GM12865 (cell line): Measurements from ENCODE around the gene DDX11.
"Not testable (repeated sequence)": the region's sequence is repeated elsewhere in the genome, so short reads cannot be mapped to it uniquely, and the experiment has no call there.

Experiments used
- DNase-seq: peaks from one replicate; pipeline ENCODE4 v3.0.0; 2010; ENCODE audit warnings: low read depth
- H3K4me3 ChIP-seq: 2 replicates; pipeline ENCODE4 v1.5.1; 2011; ENCODE audit warnings: mild to moderate bottlenecking, low read depth, low read length, control low read depth
- TF ChIP-seq, protein P1 (sequence below): IDR thresholded peaks from 2 replicates; pipeline ENCODE4 v1.5.1; 2011; ENCODE audit warnings: low read length, control low read depth, low read depth, inconsistent platforms; ENCODE audit not compliant: insufficient read depth; ENCODE audit errors: missing control alignments

The DDX11 gene

DNA sequence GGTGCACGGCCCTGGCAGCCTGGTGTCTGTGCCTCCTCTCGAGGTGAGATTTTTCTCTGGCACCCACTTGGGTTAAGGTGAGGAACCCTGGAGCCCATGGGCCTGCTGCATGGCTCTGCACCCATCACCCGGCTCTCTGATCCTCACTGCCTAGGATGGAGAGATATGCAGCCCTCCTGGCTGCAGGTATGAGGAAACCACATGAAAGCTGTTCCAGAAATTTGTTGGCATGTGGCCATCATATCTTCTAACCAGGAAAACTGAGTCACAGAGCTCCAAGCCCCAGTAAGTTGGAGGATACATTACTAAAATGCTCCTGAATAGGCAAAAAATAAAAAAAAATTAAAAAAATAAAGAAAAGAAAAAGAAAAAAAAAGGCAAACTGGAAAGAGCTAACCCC, 39.3 kb upstream of the DDX11 start:
- no peak for DNase-seq
- TF ChIP-seq, protein P1, sequence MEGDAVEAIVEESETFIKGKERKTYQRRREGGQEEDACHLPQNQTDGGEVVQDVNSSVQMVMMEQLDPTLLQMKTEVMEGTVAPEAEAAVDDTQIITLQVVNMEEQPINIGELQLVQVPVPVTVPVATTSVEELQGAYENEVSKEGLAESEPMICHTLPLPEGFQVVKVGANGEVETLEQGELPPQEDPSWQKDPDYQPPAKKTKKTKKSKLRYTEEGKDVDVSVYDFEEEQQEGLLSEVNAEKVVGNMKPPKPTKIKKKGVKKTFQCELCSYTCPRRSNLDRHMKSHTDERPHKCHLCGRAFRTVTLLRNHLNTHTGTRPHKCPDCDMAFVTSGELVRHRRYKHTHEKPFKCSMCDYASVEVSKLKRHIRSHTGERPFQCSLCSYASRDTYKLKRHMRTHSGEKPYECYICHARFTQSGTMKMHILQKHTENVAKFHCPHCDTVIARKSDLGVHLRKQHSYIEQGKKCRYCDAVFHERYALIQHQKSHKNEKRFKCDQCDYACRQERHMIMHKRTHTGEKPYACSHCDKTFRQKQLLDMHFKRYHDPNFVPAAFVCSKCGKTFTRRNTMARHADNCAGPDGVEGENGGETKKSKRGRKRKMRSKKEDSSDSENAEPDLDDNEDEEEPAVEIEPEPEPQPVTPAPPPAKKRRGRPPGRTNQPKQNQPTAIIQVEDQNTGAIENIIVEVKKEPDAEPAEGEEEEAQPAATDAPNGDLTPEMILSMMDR: no peak
- no peak overlapping the region for H3K4me3 ChIP-seq

DNA sequence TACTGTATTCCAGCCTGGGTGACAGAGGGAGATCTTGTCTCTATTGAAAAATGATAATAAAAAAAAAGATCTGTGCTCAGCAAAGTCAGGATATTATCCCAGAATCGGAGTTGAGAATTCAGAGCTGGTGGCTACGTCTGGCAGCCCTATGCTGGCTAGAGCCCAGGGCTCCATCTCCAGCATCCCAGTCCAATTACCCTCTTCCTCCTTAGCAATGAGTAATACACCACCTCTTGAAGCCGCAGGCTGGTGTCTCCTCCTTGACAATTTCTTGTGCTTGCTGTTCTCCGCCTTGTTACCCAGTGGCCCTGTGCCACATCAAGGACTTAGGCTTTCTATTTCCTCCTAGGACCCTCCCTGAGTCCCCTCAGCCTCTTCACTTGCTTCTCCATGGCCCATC, 38.4 kb upstream of the DDX11 start:
- no peak overlapping the region for H3K4me3 ChIP-seq
- TF ChIP-seq, protein P1: no peak
- no peak for DNase-seq

DNA sequence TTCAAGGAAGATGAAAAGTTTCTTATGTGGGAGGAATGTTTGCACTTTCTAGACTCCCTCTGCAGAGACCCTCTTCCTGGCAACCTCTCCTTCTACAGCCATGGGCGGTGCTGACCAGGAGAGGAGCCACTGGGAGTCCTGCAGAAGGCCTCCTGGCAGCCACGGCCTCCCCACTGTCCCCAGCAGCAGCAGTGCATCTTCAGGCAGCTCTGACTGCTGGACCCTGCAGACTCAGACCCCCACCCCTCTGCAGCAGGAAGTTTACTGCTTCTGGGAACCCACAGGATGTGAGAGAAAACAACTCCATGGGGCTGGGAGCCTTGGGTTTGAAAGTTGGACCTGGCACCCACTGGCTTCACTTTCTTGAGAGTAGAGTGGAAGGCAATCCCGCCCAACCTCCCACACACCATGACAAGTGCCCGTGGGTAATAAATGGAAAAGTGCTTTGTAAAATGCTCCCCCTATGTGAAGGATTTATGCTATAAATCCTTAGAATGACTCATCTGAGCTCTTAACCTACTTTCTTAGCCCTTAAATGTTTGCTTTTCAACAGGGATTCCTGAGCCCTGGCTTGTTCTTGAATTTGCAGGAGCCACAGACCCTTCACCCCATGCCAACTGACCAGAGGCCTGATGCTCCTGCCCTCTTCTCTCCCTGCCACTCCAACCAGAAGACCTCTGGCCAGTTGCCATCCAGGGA, 37.5 kb upstream of the DDX11 start:
- TF ChIP-seq, protein P1: no peak
- no peak for DNase-seq

DNA sequence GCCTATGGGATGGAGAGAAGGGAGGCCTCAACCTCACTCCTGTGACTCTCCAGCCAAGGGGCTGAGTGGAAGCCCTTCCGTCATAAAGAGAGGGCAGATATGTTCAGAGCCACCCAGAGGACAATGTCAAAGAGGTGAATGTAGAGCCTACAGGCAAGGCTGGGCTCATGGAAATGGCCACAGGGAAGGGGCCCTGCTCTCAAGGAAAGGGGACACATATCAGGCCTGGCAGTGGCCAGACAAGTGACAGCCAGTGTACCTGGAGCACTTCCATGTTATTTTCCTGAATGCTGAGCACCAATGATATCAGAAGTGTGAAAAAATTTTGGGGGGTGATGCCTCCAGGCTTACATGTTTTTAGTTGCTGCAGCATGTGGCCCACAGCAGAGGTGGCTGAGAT, 36.6 kb upstream of the DDX11 start:
- no peak for DNase-seq
- TF ChIP-seq, protein P1: no peak
- no peak overlapping the region for H3K4me3 ChIP-seq

More for the DNA sequence above, 37.5 kb upstream of the DDX11 start:
- H3K4me3 ChIP-seq: no peak overlapping the region

DNA sequence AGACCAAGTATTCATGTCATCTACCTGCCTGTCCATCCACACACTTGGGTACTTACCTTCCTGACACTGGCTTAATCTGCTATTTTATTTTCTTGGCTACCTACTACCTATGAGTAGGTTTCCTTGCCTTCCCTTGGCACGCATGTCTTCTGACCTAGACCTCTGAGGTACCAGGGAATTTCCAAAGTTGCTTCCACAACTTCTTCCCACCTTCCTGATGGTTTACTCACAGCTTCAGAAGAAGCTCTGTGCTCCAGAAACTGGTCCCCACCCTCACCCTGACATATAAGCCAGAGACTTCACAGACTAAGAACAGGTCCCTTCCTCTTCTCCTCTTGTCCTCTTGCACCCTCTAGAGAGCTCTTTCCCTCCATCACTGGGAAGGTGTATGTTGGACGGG, 35.7 kb upstream of the DDX11 start:
- H3K4me3 ChIP-seq: no peak overlapping the region
- DNase-seq: no peak
- TF ChIP-seq, protein P1: no peak

DNA sequence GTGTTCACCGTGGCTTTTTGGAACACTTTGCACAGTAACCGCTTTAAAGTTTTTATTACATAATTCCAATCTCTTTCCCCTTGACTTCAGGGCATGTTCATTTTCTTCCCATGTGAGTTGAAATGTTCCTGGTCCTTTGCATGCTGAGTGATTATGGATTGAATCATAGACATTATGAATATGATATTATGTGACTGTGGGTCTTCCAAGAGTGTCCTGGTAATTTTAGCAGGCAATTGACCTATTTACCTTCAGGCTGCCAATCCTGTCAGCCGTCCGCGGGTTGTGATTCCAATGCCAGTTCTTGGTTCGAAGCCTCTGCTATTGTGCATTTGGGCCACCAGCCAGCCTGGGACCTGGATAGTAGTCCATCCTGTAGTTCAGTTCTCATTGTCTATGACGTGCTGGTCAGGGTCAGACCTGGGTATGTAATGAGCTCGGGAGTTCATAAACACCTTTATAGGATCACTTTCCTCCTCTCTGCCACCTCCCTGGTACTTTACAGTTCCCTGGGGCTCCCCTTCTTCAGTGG, 32.6 kb upstream of the DDX11 start:
- no peak overlapping the region for H3K4me3 ChIP-seq
- DNase-seq: no peak
- TF ChIP-seq, protein P1: no peak

DNA sequence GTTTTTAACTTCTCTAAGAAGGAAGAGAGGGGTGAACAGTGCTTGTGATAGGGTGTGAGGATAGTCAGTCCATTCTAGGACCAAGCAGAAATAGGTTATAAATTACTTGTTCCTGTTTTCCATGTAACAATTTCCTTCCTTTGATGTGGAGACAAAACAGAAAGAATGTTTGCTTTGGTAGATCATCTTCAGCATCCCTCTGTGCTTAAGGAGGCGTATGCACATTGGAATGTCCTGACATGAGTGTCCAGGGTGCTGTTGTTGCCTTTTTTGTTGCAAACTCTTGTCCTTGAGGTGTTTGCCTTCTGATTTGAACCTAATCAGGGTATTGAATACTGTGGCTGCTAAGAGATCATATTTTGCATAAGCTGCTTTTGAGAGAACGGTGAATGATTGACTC, 23.5 kb upstream of the DDX11 start:
- not testable (repeated sequence) for H3K4me3 ChIP-seq, DNase-seq

DNA sequence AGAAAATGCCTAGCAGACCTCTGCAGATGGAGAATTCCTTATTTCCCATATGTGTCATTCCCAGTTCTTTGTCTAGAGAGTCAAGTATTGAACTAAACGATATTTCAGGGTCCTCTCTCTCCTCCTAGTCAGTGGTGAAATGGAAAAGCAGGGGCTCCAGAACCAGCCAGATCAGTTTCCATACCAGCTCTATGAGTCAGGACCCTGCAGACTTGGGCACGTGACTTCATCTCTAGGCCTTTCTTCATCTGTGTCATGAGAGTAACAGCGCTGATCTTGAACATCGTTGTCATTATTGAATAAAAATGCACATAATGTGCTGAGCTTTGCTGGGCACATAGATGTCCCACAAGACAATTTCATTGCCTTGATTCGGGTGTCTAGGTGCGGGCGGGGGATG, 23.1 kb upstream of the DDX11 start:
- DNase-seq: not testable (repeated sequence)

DNA sequence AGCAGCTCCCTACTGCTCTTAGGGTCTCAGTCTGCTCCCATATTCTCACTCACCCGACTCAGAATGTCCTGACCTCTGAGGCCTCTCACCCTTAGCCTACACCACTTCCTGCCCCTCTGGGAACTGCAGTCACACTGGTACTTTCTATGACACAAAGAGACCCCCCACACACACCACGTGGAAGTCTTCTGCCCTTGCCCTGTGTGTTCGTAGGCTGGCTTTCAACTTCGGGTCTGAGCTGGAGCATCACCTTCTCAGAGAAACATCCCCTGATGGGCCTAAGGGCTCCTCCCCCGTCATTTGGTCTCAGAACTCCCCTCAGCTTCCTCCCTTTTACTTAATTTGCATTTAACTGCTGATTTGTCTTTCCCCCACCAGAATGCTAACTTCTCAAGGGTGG, 22.0 kb upstream of the DDX11 start:
- DNase-seq: peak; percentile 56
- H3K4me3 ChIP-seq: not testable (repeated sequence)

More for the DNA sequence above, 23.1 kb upstream of the DDX11 start:
- not testable (repeated sequence) for H3K4me3 ChIP-seq

DNA sequence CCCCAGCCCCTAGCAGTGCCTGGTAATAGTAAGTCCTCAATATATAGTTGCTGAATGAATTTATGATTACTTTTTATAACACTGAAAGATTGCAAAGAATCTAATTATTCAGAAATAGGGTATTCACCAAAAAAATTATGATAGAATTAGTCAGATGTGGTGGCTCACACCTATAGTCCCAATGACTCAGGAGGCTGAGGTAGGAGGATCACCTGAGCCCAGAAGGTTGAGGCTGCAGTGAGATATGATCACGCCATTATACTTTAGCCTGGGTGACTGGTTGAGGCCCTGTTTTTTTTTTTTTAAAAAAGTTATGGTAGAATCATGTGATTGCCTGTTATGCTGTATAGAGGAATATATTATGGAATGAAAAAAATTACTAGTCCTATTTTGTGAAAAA, 21.5 kb upstream of the DDX11 start:
- not testable (repeated sequence) for DNase-seq, H3K4me3 ChIP-seq

DNA sequence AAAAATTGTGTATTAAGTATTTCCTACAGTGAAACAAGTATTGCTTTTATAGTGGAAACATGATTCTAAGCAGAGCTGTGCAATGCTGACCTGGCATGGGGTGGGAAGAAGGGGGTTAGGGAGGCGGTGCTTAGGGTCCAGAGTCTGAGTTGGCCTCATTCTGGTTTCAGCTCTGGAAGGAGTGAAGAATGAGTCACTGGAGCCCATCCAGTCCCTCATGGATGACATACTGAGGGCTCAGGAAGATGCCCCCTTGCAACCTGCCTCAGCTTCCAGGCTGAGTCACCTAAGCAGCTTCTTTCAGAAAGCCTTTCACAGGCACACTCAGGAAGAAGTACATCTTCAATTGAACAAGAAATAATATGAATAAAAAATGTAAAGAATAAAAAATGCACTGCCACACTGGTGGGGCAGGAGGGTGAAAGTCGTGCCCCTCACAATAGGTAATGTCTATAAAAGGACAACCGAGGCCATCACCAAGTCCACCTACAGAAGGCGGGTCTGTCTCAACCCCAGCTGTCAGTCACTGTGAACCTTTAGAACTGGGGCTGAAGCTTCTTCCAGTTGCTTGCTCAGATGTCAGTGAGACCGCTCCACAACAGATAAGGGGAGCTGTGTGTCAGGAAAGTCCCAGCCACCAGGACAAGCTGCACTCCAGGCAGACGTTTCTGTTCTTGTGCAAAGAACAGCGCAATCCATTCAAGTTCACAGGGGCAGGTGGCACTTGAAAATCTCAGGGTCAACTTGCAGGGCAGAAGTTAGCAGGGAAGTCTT, 20.8 kb upstream of the DDX11 start:
- not testable (repeated sequence) for H3K4me3 ChIP-seq, DNase-seq
